OCI-LY3 (cell line): ENCODE measurements around the gene OR7G1.

Experiments used
- CTCF ChIP-seq: fragments of 200-600, 300-600 bp; sonication (generic); IDR thresholded peaks from 2 replicates; pipeline ENCODE4 v1.5.1; 2014; ENCODE audit warnings: antibody characterized with exemption, low read length, low read depth
- EZH2phosphoT487 ChIP-seq: fragments of 200-600 bp; shearing (Covaris generic); IDR thresholded peaks from 2 replicates; pipeline ENCODE4 v1.6.1; 2018; ENCODE audit warnings: antibody characterized with exemption, mixed run types, low read depth

- TF ChIP-seq CTCF (no peak), EZH2phosphoT487 (no peak)
Measured at GRCh38 chr19:9086761-9087160, 28.8 kb downstream of the OR7G1 start, which contains the start of gene OR1M1.
